Stimulated activated CD4-positive, alpha-beta T cell treated with anti-CD3 and anti-CD28 coated beads, Interleukin-4, amount 100 ng/mL, for 48 hours (primary cell): ENCODE data around the gene CHCHD6.
"Not testable (repeated sequence)": the region's sequence is repeated elsewhere in the genome, so short reads cannot be mapped to it uniquely, and the experiment has no call there.

ENCODE experiments used
- DNase-seq, 2 donors: peaks; one replicate each; pipeline ENCODE4 v3.0.0-alpha.2; 2020; ENCODE audit warnings: low read depth in 2 of 2

Gene CHCHD6

GRCh38 chr3:126766653-126767052, 62.6 kb downstream of the CHCHD6 start:
- DNase-seq, result no peak

GRCh38 chr3:126768903-126769302, 64.9 kb downstream of the CHCHD6 start:
- no peak for DNase-seq

- no peak for DNase-seq
Observed at GRCh38 chr3:126770096-126770495, 66.1 kb downstream of the CHCHD6 start.

GRCh38 chr3:126773167-126773566, 69.1 kb downstream of the CHCHD6 start:
- no peak for DNase-seq

- no peak for DNase-seq
Observed at GRCh38 chr3:126773783-126774182, 69.7 kb downstream of the CHCHD6 start.

- DNase-seq, result no peak
Observed at GRCh38 chr3:126777366-126777765, 73.3 kb downstream of the CHCHD6 start.

- DNase-seq, result no peak
Observed at GRCh38 chr3:126780666-126781065, 76.6 kb downstream of the CHCHD6 start.

GRCh38 chr3:126781406-126781805, 77.4 kb downstream of the CHCHD6 start:
- DNase-seq, result no peak

- DNase-seq, result no peak
Observed at GRCh38 chr3:126781889-126782491, 78.0 kb downstream of the CHCHD6 start.

GRCh38 chr3:126782536-126782935, 78.5 kb downstream of the CHCHD6 start:
- no peak for DNase-seq

- no peak for DNase-seq
Observed at GRCh38 chr3:126784254-126784653, 80.2 kb downstream of the CHCHD6 start.

GRCh38 chr3:126791320-126791719, 87.3 kb downstream of the CHCHD6 start:
- not testable (repeated sequence) for DNase-seq

- no peak for DNase-seq
Observed at GRCh38 chr3:126792998-126793397, 89.0 kb downstream of the CHCHD6 start.

- DNase-seq, result no peak
Observed at GRCh38 chr3:126797563-126797962, 93.5 kb downstream of the CHCHD6 start.

GRCh38 chr3:126798521-126798920, 94.5 kb downstream of the CHCHD6 start:
- no peak for DNase-seq

GRCh38 chr3:126799099-126799498, 95.1 kb downstream of the CHCHD6 start:
- no peak for DNase-seq

- not testable (repeated sequence) for DNase-seq
Observed at GRCh38 chr3:126801312-126801711, 97.3 kb downstream of the CHCHD6 start.

GRCh38 chr3:126807795-126808194, 103.8 kb downstream of the CHCHD6 start:
- DNase-seq, result no peak

- DNase-seq, result no peak
Observed at GRCh38 chr3:126811530-126811929, 107.5 kb downstream of the CHCHD6 start.

- no peak for DNase-seq
Observed at GRCh38 chr3:126816298-126816697, 112.3 kb downstream of the CHCHD6 start.

GRCh38 chr3:126816986-126817777, 113.1 kb downstream of the CHCHD6 start:
- no peak for DNase-seq

GRCh38 chr3:126817781-126818180, 113.7 kb downstream of the CHCHD6 start:
- DNase-seq, result no peak

GRCh38 chr3:126818400-126819095, 114.5 kb downstream of the CHCHD6 start:
- no peak for DNase-seq
